MM.1S (cell line): ENCODE data around the gene SERINC4.

Source experiments
- DNase-seq: peaks from one replicate; pipeline ENCODE4 v3.0.0-alpha.2; 2015
- H2AFZ ChIP-seq: fragments of 300-600 bp; sonication (generic); 2 replicates; pipeline ENCODE4 v1.6.0; 2016; ENCODE audit warnings: antibody characterized with exemption, low read length
- H3F3A ChIP-seq: fragments of 300-600 bp; sonication (generic); 2 replicates; pipeline ENCODE4 v1.6.1; 2016; ENCODE audit warnings: mild to moderate bottlenecking, antibody characterized with exemption, low read length, moderate library complexity, mixed read lengths; ENCODE audit not compliant: insufficient read depth
- H3K27ac ChIP-seq: fragments of 300-600 bp; sonication (generic); 2 replicates; pipeline ENCODE4 v1.5.1; 2016; ENCODE audit warnings: mild to moderate bottlenecking, low read length
- H3K27me3 ChIP-seq: fragments of 300-600 bp; sonication (generic); replicated peaks from 2 replicates; pipeline ENCODE4 v1.6.0; 2016; ENCODE audit warnings: low read length; ENCODE audit not compliant: insufficient read depth
- H3K36me3 ChIP-seq: fragments of 300-600 bp; sonication (generic); replicated peaks from 2 replicates; pipeline ENCODE4 v1.6.1; 2016; ENCODE audit warnings: mild to moderate bottlenecking, low read length, mixed read lengths; ENCODE audit not compliant: insufficient read depth
- H3K4me1 ChIP-seq: fragments of 300-600 bp; sonication (generic); 2 replicates; pipeline ENCODE4 v1.6.1; 2016; ENCODE audit warnings: low read length, mixed read lengths
- H3K4me2 ChIP-seq: fragments of 300-600 bp; sonication (generic); 2 replicates; pipeline ENCODE4 v1.6.0; 2016; ENCODE audit warnings: low read depth, low read length
- H3K4me3 ChIP-seq: fragments of 300-600 bp; sonication (generic); 2 replicates; pipeline ENCODE4 v1.5.1; 2016; ENCODE audit warnings: low read length, mixed read lengths
- H3K79me2 ChIP-seq: fragments of 300-600 bp; sonication (generic); 2 replicates; pipeline ENCODE4 v1.6.1; 2016; ENCODE audit warnings: mixed run types, low read length, mixed read lengths
- H3K9ac ChIP-seq: fragments of 300-600 bp; sonication (generic); 2 replicates; pipeline ENCODE4 v1.6.1; 2016; ENCODE audit warnings: low read length, mixed read lengths
- H3K9me2 ChIP-seq: fragments of 300-600 bp; sonication (generic); replicated peaks from 2 replicates; pipeline ENCODE4 v1.6.1; 2016; ENCODE audit warnings: mild to moderate bottlenecking, low read length, mixed read lengths; ENCODE audit not compliant: insufficient read depth
- H3K9me3 ChIP-seq: fragments of 300-600 bp; sonication (generic); replicated peaks from 2 replicates; pipeline ENCODE4 v1.6.1; 2016; ENCODE audit warnings: mild to moderate bottlenecking, low read length, mixed read lengths; ENCODE audit not compliant: insufficient read depth
- H4K20me1 ChIP-seq: fragments of 300-600 bp; sonication (generic); 2 replicates; pipeline ENCODE4 v1.6.1; 2016; ENCODE audit warnings: mild to moderate bottlenecking, low read length, moderate library complexity, mixed read lengths; ENCODE audit not compliant: insufficient read depth
- CTCF ChIP-seq: fragments of 300-600 bp; sonication (generic); IDR thresholded peaks from 2 replicates; pipeline ENCODE4 v1.5.1; 2016; ENCODE audit warnings: antibody characterized with exemption, low read length, mixed read lengths
- EZH2 ChIP-seq: fragments of 300-600 bp; sonication (generic); optimal IDR thresholded peaks from 2 replicates; pipeline ENCODE3; 2017; ENCODE audit warnings: low read depth, mild to moderate bottlenecking, antibody characterized with exemption, low read length, mixed read lengths
- EZH2phosphoT487 ChIP-seq: fragments of 300-600 bp; sonication (generic); IDR thresholded peaks from 2 replicates; pipeline ENCODE4 v1.6.1; 2018; ENCODE audit warnings: antibody characterized with exemption, low read length

The SERINC4 gene

DNA sequence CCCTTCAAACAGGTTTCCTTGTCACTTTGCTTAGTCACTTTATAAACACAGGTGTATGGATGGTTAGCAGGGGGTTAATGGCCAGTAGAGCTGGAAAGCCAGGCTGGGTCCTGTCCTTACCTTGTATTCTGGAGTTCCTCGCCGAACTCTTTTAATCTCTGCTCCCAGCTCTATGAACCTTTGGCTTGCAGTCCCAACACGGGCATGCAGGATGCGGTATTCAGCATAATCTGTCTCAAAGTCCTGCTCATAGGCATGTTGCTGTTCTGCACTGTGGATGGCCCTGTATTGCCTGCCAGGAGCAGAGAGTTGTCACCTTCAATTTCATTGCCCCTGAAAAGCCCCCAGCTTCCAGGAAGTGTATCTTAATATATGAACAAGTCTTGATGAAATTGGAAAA lies 26.0 kb downstream of the SERINC4 start:
- H3F3A ChIP-seq = peaks cover 16% of the 10 kb centered on the region; the same call in 1 of the 2 replicates
- no peaks in the 10 kb centered on the region for H3K79me2 ChIP-seq
- no peaks in the 10 kb centered on the region for H3K9me2 ChIP-seq
- peaks cover 12% of the 10 kb centered on the region for H3K36me3 ChIP-seq
- H3K27ac ChIP-seq = no peak overlapping the region
- peaks cover 9% of the 10 kb centered on the region for H3K27me3 ChIP-seq
- peaks cover 3% of the 10 kb centered on the region; the same call in 1 of the 2 replicates for H3K4me1 ChIP-seq
- H4K20me1 ChIP-seq = no peaks in the 10 kb centered on the region; the same call in 1 of the 2 replicates
- H3K4me2 ChIP-seq = no peak overlapping the region
- DNase-seq = no peak
- H3K9ac ChIP-seq = no peak overlapping the region
- no peak overlapping the region for H2AFZ ChIP-seq
- no peak for TF ChIP-seq EZH2phosphoT487
- no peak for TF ChIP-seq CTCF
- TF ChIP-seq EZH2 = no peak
- H3K4me3 ChIP-seq = no peak overlapping the region
- no peaks in the 10 kb centered on the region for H3K9me3 ChIP-seq

- Histone ChIP-seq H3K9me3 (no peaks in the 10 kb centered on the region), H3K79me2 (no peaks in the 10 kb centered on the region), H3K9me2 (no peaks in the 10 kb centered on the region), H3K4me2 (no peak overlapping the region), H3K27ac (no peak overlapping the region), H3K27me3 (no peaks in the 10 kb centered on the region), H4K20me1 (no peaks in the 10 kb centered on the region; the same call in 1 of the 2 replicates), H2AFZ (no peak overlapping the region), H3F3A (peaks cover 16% of the 10 kb centered on the region; the same call in 1 of the 2 replicates), H3K36me3 (peaks cover 12% of the 10 kb centered on the region), H3K4me1 (peaks cover 2% of the 10 kb centered on the region; the same call in 1 of the 2 replicates), H3K9ac (no peak overlapping the region), H3K4me3 (no peak overlapping the region)
- TF ChIP-seq EZH2 (no peak), EZH2phosphoT487 (no peak), CTCF (no peak)
- no peak for DNase-seq
Measured at GRCh38 chr15:43772624-43773023, 27.4 kb downstream of the SERINC4 start.

GRCh38 chr15:43771816-43772215 lies 28.2 kb downstream of the SERINC4 start:
- TF ChIP-seq EZH2phosphoT487 (no peak), EZH2 (no peak), CTCF (no peak)
- Histone ChIP-seq H3K4me2 (no peak overlapping the region), H3K27ac (no peak overlapping the region), H3K27me3 (no peaks in the 10 kb centered on the region), H3K9me2 (no peaks in the 10 kb centered on the region), H3K9me3 (no peaks in the 10 kb centered on the region), H4K20me1 (no peaks in the 10 kb centered on the region; the same call in 1 of the 2 replicates), H3K36me3 (peaks cover 12% of the 10 kb centered on the region), H3K9ac (no peak overlapping the region), H2AFZ (no peak overlapping the region), H3K4me3 (no peak overlapping the region), H3K79me2 (no peaks in the 10 kb centered on the region), H3K4me1 (no peaks in the 10 kb centered on the region), H3F3A (peaks cover 16% of the 10 kb centered on the region; the same call in 1 of the 2 replicates)
- DNase-seq = no peak
